ENCODE measurements around the gene SLC37A2.

SLC37A2 gene

DNA sequence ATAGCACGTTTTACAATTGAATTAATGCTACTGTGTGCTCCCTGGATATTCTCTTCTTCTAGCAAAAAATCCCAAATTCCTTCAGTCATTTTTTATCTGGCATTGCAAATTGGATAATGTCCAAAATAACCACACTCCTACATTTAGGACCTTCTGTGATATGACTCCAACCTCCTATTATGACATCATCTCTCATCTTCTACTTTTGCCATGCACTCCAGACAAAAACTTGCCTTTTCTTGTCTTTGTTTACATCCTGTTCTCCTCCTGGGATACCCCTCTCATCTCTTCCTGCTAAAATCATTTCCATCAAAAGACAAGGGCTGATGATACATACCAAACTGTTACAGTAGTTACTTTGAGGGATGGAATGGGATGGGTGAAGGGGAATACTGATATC is 69.0 kb downstream of the SLC37A2 start:
- TF ChIP-seq, protein P1, sequence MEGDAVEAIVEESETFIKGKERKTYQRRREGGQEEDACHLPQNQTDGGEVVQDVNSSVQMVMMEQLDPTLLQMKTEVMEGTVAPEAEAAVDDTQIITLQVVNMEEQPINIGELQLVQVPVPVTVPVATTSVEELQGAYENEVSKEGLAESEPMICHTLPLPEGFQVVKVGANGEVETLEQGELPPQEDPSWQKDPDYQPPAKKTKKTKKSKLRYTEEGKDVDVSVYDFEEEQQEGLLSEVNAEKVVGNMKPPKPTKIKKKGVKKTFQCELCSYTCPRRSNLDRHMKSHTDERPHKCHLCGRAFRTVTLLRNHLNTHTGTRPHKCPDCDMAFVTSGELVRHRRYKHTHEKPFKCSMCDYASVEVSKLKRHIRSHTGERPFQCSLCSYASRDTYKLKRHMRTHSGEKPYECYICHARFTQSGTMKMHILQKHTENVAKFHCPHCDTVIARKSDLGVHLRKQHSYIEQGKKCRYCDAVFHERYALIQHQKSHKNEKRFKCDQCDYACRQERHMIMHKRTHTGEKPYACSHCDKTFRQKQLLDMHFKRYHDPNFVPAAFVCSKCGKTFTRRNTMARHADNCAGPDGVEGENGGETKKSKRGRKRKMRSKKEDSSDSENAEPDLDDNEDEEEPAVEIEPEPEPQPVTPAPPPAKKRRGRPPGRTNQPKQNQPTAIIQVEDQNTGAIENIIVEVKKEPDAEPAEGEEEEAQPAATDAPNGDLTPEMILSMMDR (IDR thresholded peaks at IDR 0.05; ENCODE audit: extremely low read depth, missing control alignments), result no peak
- DNase-seq (ENCODE audit: low spot score), result no peak

DNA sequence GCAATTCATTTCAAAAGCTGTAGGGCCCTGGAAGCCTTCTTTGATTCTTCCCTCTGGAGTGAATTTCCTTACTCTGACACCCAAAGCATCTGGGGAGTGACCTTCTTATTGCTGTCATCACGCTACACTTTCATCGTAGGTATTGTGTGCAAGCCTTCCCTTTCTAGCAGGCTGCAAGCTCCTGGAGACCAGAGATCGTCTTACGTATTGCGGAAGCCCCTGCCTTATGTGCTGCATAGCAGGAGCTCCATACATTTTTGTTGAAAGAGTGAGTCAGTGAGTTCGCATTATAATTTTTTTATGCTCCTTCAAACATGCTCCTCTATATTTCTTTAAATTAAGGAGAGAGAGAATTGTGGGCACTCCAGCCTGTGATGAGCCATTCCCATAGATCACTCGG is 69.5 kb downstream of the SLC37A2 start:
- TF ChIP-seq, protein P1 (IDR thresholded peaks at IDR 0.05; ENCODE audit: extremely low read depth, missing control alignments), result no peak

DNA sequence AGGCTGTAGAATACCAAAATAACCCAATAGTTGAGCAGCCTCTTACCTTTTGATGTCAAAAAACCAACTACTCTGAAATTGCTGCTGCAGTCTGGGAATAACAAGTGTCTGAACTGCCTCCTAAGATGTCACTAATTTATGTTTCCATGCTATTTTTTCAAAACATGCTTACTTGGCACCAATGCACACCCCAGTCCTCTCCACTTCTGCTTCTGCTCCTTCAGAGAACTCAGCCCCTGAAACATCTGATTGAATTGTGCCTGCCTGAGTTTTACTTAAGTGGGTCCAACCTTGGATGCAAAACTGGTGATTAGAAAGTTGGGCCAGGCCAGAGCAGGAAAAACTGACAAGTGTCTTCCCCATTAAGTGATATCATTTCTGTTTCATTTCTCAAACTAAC is 72.9 kb downstream of the SLC37A2 start:
- no peak for DNase-seq (ENCODE audit: low spot score)
- TF ChIP-seq, protein P1 (IDR thresholded peaks at IDR 0.05; ENCODE audit: extremely low read depth, missing control alignments), result no peak

More for the DNA sequence above, 69.5 kb downstream of the SLC37A2 start:
- DNase-seq (ENCODE audit: low spot score), result no peak

DNA sequence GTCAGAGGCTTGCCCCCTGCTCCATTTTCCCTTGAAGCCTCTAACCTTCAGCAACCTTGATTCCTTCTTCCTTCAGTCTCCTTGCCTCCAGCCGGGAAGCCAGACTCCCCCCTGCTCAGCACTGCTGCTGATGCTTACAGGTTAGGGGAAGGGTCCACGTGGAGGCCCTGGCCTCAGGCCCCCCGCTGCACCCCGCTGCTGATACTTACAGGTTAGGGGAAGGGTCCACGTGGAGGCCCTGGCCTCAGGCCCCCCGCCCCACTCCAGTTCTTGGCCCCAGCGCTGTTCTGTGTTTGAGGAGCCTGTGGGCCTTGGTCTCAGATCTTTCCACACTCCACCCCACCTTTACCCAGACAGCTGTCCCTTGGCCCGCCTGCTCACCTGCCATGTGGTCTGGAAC is 75.9 kb downstream of the SLC37A2 start:
- TF ChIP-seq, protein P1 (IDR thresholded peaks at IDR 0.05; ENCODE audit: extremely low read depth, missing control alignments), result no peak
- DNase-seq (ENCODE audit: low spot score), result no peak

DNA sequence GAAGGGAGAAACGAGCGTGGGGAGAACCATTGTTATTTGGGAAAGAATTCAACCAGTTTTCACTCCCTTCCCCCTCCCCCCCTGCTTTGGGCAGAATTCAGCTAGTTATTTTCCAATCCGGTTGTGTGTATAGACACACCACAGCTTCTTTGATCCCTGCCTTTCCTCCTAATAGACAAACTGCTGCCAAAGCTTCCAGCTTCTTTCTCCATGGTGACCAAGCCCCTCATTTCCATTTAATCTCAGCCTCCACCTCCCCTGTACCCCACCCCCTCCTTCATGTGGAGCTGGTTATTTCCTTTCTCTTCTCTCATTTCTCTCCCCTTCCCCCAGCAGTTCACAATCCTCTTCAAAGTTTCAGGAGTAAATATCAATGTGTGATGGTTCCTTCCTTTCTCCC is 76.7 kb downstream of the SLC37A2 start:
- no peak for DNase-seq (ENCODE audit: low spot score)
- TF ChIP-seq, protein P1 (IDR thresholded peaks at IDR 0.05; ENCODE audit: extremely low read depth, missing control alignments), result no peak

All from GM20000 (cell line).